ENCODE results near the gene MRPS18C. TPM values are rescaled to one million over a fixed set of nuclear protein-coding genes. Genes with fewer than 3 reads are reported as not detected.

MRPS18C gene
- total RNA-seq, 1 donor from 2014 or later, result 25.6 TPM

GRCh38 chr4:83436680-83437079 lies 19.2 kb upstream of the MRPS18C start:
- Mint-ChIP-seq H3K36me3 (peaks cover 4% of the 10 kb centered on the region), H3K27ac (no peak overlapping the region), H3K4me3 (no peak overlapping the region), H3K27me3 (ENCODE audit: insufficient read depth, low read depth) (no peaks in the 10 kb centered on the region), H3K9me3 (no peaks in the 10 kb centered on the region), H3K4me1 (no peaks in the 10 kb centered on the region)
- no peak overlapping the region for H3K4me2 ChIP-seq
- TF ChIP-seq EZH2 (IDR thresholded peaks at IDR 0.05), result no peak
- TF ChIP-seq, protein P1, sequence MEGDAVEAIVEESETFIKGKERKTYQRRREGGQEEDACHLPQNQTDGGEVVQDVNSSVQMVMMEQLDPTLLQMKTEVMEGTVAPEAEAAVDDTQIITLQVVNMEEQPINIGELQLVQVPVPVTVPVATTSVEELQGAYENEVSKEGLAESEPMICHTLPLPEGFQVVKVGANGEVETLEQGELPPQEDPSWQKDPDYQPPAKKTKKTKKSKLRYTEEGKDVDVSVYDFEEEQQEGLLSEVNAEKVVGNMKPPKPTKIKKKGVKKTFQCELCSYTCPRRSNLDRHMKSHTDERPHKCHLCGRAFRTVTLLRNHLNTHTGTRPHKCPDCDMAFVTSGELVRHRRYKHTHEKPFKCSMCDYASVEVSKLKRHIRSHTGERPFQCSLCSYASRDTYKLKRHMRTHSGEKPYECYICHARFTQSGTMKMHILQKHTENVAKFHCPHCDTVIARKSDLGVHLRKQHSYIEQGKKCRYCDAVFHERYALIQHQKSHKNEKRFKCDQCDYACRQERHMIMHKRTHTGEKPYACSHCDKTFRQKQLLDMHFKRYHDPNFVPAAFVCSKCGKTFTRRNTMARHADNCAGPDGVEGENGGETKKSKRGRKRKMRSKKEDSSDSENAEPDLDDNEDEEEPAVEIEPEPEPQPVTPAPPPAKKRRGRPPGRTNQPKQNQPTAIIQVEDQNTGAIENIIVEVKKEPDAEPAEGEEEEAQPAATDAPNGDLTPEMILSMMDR (IDR thresholded peaks at IDR 0.05), result no peak
- TF ChIP-seq EZH2phosphoT487 (IDR thresholded peaks at IDR 0.05), result no peak
- no peak overlapping the region for H2AFZ ChIP-seq (replicated peaks)
- no peaks in the 10 kb centered on the region for H3K9me3 ChIP-seq (ENCODE audit: low read depth)
- H3K4me3 ChIP-seq, result no peak overlapping the region
- no peaks in the 10 kb centered on the region for H4K20me1 ChIP-seq (ENCODE audit: low read depth)
- DNase-seq (ENCODE audit: low spot score), result no peak
- H3K79me2 ChIP-seq (ENCODE audit: low read depth), result no peaks in the 10 kb centered on the region
- H3K9ac ChIP-seq, result no peak overlapping the region
- H3K4me1 ChIP-seq, result no peaks in the 10 kb centered on the region
- no peak overlapping the region for H3K27ac ChIP-seq
- no peaks in the 10 kb centered on the region for H3K36me3 ChIP-seq
- H3F3A ChIP-seq (ENCODE audit: low read depth), result no peaks in the 10 kb centered on the region
- no peaks in the 10 kb centered on the region for H3K27me3 ChIP-seq

DNA sequence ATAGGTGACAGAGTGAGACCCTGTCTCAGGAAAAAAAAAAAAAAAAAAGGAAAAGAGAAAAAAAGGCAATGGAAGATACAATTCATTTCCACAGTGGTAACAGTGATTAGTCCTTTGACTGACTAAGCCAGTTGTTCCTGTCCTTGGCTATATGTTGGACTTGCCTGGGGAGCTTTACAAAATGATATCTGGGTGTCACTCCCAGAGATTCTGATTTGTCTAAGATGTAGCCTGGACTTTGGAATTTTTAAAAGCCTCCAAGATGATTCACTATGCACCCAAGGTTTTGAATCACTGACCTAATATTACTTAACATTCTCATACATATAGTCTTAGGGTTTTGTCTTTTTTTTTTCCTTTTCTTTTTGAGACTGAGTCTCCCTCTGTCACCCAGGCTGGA lies 17.1 kb upstream of the MRPS18C start:
- Mint-ChIP-seq H3K4me3 (no peak overlapping the region), H3K36me3 (peaks cover 6% of the 10 kb centered on the region), H3K9me3 (no peaks in the 10 kb centered on the region), H3K4me1 (no peaks in the 10 kb centered on the region), H3K27me3 (ENCODE audit: insufficient read depth, low read depth) (no peaks in the 10 kb centered on the region), H3K27ac (no peak overlapping the region)
- Histone ChIP-seq H3K27me3 (no peaks in the 10 kb centered on the region), H3K9ac (no peak overlapping the region), H3K79me2 (ENCODE audit: low read depth) (no peaks in the 10 kb centered on the region), H3F3A (ENCODE audit: low read depth) (no peaks in the 10 kb centered on the region), H4K20me1 (ENCODE audit: low read depth) (no peaks in the 10 kb centered on the region), H3K4me1 (no peaks in the 10 kb centered on the region), H3K27ac (no peak overlapping the region), H3K36me3 (no peaks in the 10 kb centered on the region), H3K4me3 (no peak overlapping the region), H3K9me3 (ENCODE audit: low read depth) (no peaks in the 10 kb centered on the region), H2AFZ (replicated peaks) (no peak overlapping the region), H3K4me2 (no peak overlapping the region)
- DNase-seq (ENCODE audit: low spot score), result no peak
- TF ChIP-seq EZH2 (IDR thresholded peaks at IDR 0.05), result no peak
- TF ChIP-seq, protein P1 (IDR thresholded peaks at IDR 0.05), result no peak
- TF ChIP-seq EZH2phosphoT487 (IDR thresholded peaks at IDR 0.05), result no peak

DNA sequence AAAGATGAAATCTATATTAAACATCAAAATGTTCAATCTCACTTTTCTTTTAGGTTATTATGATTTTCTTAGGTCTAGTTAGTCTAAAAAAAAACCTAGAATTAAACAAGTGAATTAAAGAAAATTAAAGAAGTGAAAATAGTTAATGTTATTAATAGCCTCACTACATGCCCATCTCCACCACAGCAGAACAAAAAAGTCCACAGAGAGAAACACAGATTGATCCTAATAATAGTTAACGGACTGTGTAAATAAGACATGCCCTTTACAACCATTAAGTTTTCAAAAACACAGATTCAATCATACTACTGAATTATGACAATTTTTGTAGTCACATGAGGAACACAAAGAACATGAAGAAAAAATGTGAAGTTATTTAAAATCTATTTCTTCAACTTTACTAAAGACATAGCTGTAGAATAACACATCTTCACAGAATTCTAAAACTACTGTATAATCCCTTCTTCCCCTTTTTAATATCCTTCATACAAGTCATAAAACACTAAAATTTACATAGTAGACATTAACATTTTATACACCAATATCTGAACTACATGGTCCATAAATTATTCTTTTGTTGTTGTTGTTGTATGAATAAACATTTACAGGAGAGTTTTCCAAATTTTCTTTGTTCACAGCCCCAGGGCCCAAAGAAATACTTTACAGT lies 15.6 kb upstream of the MRPS18C start:
- Histone ChIP-seq H3K4me2 (no peak overlapping the region), H3K9me3 (ENCODE audit: low read depth) (no peaks in the 10 kb centered on the region), H3K27me3 (no peaks in the 10 kb centered on the region), H3K79me2 (ENCODE audit: low read depth) (no peaks in the 10 kb centered on the region), H3K4me3 (no peak overlapping the region), H3F3A (ENCODE audit: low read depth) (no peaks in the 10 kb centered on the region), H3K9ac (no peak overlapping the region), H3K27ac (no peak overlapping the region), H3K4me1 (no peaks in the 10 kb centered on the region), H2AFZ (replicated peaks) (no peak overlapping the region), H3K36me3 (no peaks in the 10 kb centered on the region), H4K20me1 (ENCODE audit: low read depth) (no peaks in the 10 kb centered on the region)
- Mint-ChIP-seq H3K4me3 (no peak overlapping the region), H3K27me3 (ENCODE audit: insufficient read depth, low read depth) (no peaks in the 10 kb centered on the region), H3K27ac (no peak overlapping the region), H3K9me3 (no peaks in the 10 kb centered on the region), H3K36me3 (peaks cover 6% of the 10 kb centered on the region), H3K4me1 (no peaks in the 10 kb centered on the region)
- TF ChIP-seq, protein P1 (IDR thresholded peaks at IDR 0.05), result no peak
- TF ChIP-seq EZH2 (IDR thresholded peaks at IDR 0.05) (no peak), EZH2phosphoT487 (IDR thresholded peaks at IDR 0.05) (no peak)
- DNase-seq (ENCODE audit: low spot score), result no peak
